Measurements from ENCODE around the gene MOB3B. TPM values are rescaled to one million over a fixed set of nuclear protein-coding genes. Genes with fewer than 3 reads are reported as not detected.

MOB3B gene
- total RNA-seq, 2 donors from 2014 or later, result 0.85 to 2.9 TPM

- Histone ChIP-seq H3K27me3 (no peaks in the 10 kb centered on the region), H3K4me3 (no peak overlapping the region), H3K36me3 (no peaks in the 10 kb centered on the region), H3K27ac (no peak overlapping the region), H3K9me3 (no peaks in the 10 kb centered on the region), H3K4me1 (peaks cover 0 to 5% of the 10 kb centered on the region in 2 donors)
- TF ChIP-seq CTCF (IDR thresholded peaks at IDR 0.05), result peak; percentile 71 to 92
- DNase-seq (ENCODE audit: low spot score), result no peak
Measured at GRCh38 chr9:27276193-27277030, 253.2 kb downstream of the MOB3B start.

Other genes with a start within 250 kb of the MOB3B start
- not detected for gene EQTN, start 232.7 kb downstream of the MOB3B start, total RNA-seq
- not detected for gene IFNK, start 5.5 kb downstream of the MOB3B start, total RNA-seq
- gene C9orf72, start 43.7 kb upstream of the MOB3B start, total RNA-seq, result 10 to 100 TPM in 1 of 2 donors, 1 to 10 TPM in 1; 8.4 to 10.3 TPM

Measured in right atrium auricular region (tissue), 2 donors.